Prostate gland (tissue), 2 donors: ENCODE data around the gene SAMD3. TPM values are rescaled to one million over a fixed set of nuclear protein-coding genes. Genes with fewer than 3 reads are reported as not detected.
"Not testable (repeated sequence)": the region's sequence is repeated elsewhere in the genome, so short reads cannot be mapped to it uniquely, and the experiment has no call there.

ENCODE experiments used
- DNase-seq: peaks from one replicate; pipeline ENCODE4 v3.0.0-alpha.2; 2019; ENCODE audit warnings: low spot score
- H3K27ac ChIP-seq, 2 donors: fragments of 200-600 bp; sonication (generic); 2 replicates each; pipeline ENCODE4 v1.5.1; 2017 to 2019
- H3K27me3 ChIP-seq: fragments of 200-600 bp; sonication (generic); replicated peaks from 2 replicates; pipeline ENCODE4 v1.5.1; 2019; ENCODE audit not compliant: insufficient read depth
- H3K36me3 ChIP-seq, 2 donors: fragments of 200-600 bp; sonication (generic); 1 replicate in 1 of 2; 2 replicates in 1 of 2; pipeline versions ENCODE4 v1.5.1 to v1.8.1; 2017 to 2019
- H3K4me1 ChIP-seq: fragments of 200-600 bp; sonication (generic); replicated peaks from 2 replicates; pipeline ENCODE4 v1.5.1; 2019
- H3K4me3 ChIP-seq, 2 donors: fragments of 200-600 bp; sonication (generic); 2 replicates each; pipeline ENCODE4 v1.5.1; 2017 to 2019
- H3K9me3 ChIP-seq: fragments of 200-600 bp; sonication (generic); 2 replicates; pipeline ENCODE4 v1.5.1; 2017
- CTCF ChIP-seq, 4 experiments: fragments of 200-600 bp in 2 of 4; fragments of 450-650 bp in 2 of 4; sonication (generic) in 2 of 4; IDR thresholded peaks; 1 replicate in 3 of 4; 2 replicates in 1 of 4; pipeline ENCODE4 v1.5.1; 2016 to 2019; ENCODE audit warnings: antibody characterized with exemption in 4 of 4, mild to moderate bottlenecking in 2 of 4, moderate library complexity in 2 of 4
- POLR2A ChIP-seq: fragments of 450-650 bp; IDR thresholded peaks from one replicate; pipeline ENCODE4 v1.6.1; 2016; ENCODE audit warnings: antibody characterized with exemption, mild to moderate bottlenecking
- POLR2AphosphoS5 ChIP-seq: sonication (generic); formaldehyde crosslinking; IDR thresholded peaks from one replicate; pipeline ENCODE4 v1.6.1; 2017; ENCODE audit warnings: antibody characterized with exemption
- WGBS: methylation state at CpG from one replicate; pipeline ENCODE4 v1.1.5; 2018; 5-methylcytosine and 5-hydroxymethylcytosine counted together
- intact Hi-C: fragments of 100-400 bp; cut with DNase I; formaldehyde crosslinking; loops from one replicate; pipeline ENCODE4 v1.14.2; 2022
- total RNA-seq, 2 donors: library from RNA; depleted of rRNA; stranded (reverse); fragments of >200 nt; gene quantifications; one replicate each; pipeline ENCODE4 v1.1.0, GENCODE V29; 2016

SAMD3 gene
- total RNA-seq, 2 donors from 2014 or later, result 3.6 TPM; not detected in 1

- 93% methylated on average over 6 of the region's 6 CpGs for WGBS
- no peak for DNase-seq
- Histone ChIP-seq H3K27me3 (no peaks in the 10 kb centered on the region), H3K4me3 (no peak overlapping the region), H3K27ac (no peak overlapping the region), H3K9me3 (no peaks in the 10 kb centered on the region), H3K4me1 (no peaks in the 10 kb centered on the region), H3K36me3 (no peaks in the 10 kb centered on the region)
- intact Hi-C loops, result no loop called here
- TF ChIP-seq CTCF (IDR thresholded peaks at IDR 0.05) (no peak), POLR2A (no peak), POLR2AphosphoS5 (no peak)
These were observed 104.5 kb downstream of the SAMD3 start for GRCh38 chr6:130118236-130118635.

GRCh38 chr6:130117187-130117701 is 105.5 kb downstream of the SAMD3 start:
- H3K27me3 ChIP-seq, intact Hi-C loops, H3K9me3 ChIP-seq, H3K4me1 ChIP-seq, DNase-seq, H3K4me3 ChIP-seq, H3K36me3 ChIP-seq, H3K27ac ChIP-seq: not testable (repeated sequence)
- WGBS, result 95% methylated on average over 2 of the region's 4 CpGs

GRCh38 chr6:130116273-130116672 is 106.5 kb downstream of the SAMD3 start:
- 92% methylated on average over 4 of the region's 4 CpGs for WGBS
- intact Hi-C loops, result no loop called here
- DNase-seq, result no peak
- H3K4me1 ChIP-seq, result no peaks in the 10 kb centered on the region
- no peak for TF ChIP-seq POLR2A
- no peak for TF ChIP-seq CTCF (IDR thresholded peaks at IDR 0.05)
- TF ChIP-seq POLR2AphosphoS5, result no peak
- H3K4me3 ChIP-seq, result no peak overlapping the region
- no peak overlapping the region for H3K27ac ChIP-seq
- no peaks in the 10 kb centered on the region for H3K27me3 ChIP-seq
- no peaks in the 10 kb centered on the region for H3K36me3 ChIP-seq
- H3K9me3 ChIP-seq, result no peaks in the 10 kb centered on the region

- Histone ChIP-seq H3K27me3 (no peaks in the 10 kb centered on the region), H3K4me1 (no peaks in the 10 kb centered on the region), H3K4me3 (no peak overlapping the region), H3K27ac (no peak overlapping the region), H3K9me3 (no peaks in the 10 kb centered on the region), H3K36me3 (no peaks in the 10 kb centered on the region)
- intact Hi-C loops, result no loop called here
- TF ChIP-seq CTCF (IDR thresholded peaks at IDR 0.05) (no peak), POLR2A (no peak), POLR2AphosphoS5 (no peak)
- 87% methylated on average over 6 of the region's 6 CpGs for WGBS
- DNase-seq, result no peak
These were observed 107.7 kb downstream of the SAMD3 start for GRCh38 chr6:130115036-130115435.

GRCh38 chr6:130113201-130113710 is 109.5 kb downstream of the SAMD3 start:
- H3K36me3 ChIP-seq, result no peaks in the 10 kb centered on the region
- no peak overlapping the region for H3K4me3 ChIP-seq
- H3K27ac ChIP-seq, result no peak overlapping the region
- TF ChIP-seq CTCF (IDR thresholded peaks at IDR 0.05), result no peak
- TF ChIP-seq POLR2AphosphoS5, result no peak
- no peak for TF ChIP-seq POLR2A
- no peaks in the 10 kb centered on the region for H3K27me3 ChIP-seq
- no peaks in the 10 kb centered on the region for H3K4me1 ChIP-seq
- no peaks in the 10 kb centered on the region for H3K9me3 ChIP-seq
- intact Hi-C loops, result no loop called here
- WGBS, result 72% methylated on average over 2 of the region's 2 CpGs
- DNase-seq, result no peak
